B cell (primary cell): ENCODE data around the gene PCSK9. TPM values are rescaled to one million over a fixed set of nuclear protein-coding genes. Genes with fewer than 3 reads are reported as not detected.

Source experiments
- ATAC-seq: fragments of 200-7000 bp; cut with Tn5 transposase; one replicate; pipeline ENCODE4 v1.10.0; 2021; ENCODE audit warnings: low read depth, mild to moderate bottlenecking, moderate number of reproducible peaks, moderate library complexity
- CTCF ChIA-PET: fragments of 350-600 bp; sonication (Branson Sonifier 250); formaldehyde crosslinking; loops from one replicate; lab custom pipeline; 2021; ENCODE audit warnings: antibody characterized with exemption, inconsistent platforms; lab: Charles Lee
- POLR2A ChIA-PET: fragments of 350-600 bp; sonication (Branson Sonifier 250); formaldehyde crosslinking; loops from one replicate; lab custom pipeline; 2021; ENCODE audit warnings: antibody characterized with exemption; lab: Charles Lee
- DNase-seq: peaks from one replicate; pipeline ENCODE4 v3.0.0; 2013
- H2AFZ ChIP-seq: 2 replicates; pipeline ENCODE4 v1.6.1; 2012; ENCODE audit warnings: mild to moderate bottlenecking, low read depth, low read length; ENCODE audit not compliant: insufficient read depth, poor library complexity, severe bottlenecking
- H3K27ac ChIP-seq, 2 donors: 1 replicate in 1 of 2; 2 replicates in 1 of 2; pipeline ENCODE4 v1.5.1; 2012 to 2013; ENCODE audit warnings: low read length in 2 of 2, mild to moderate bottlenecking in 2 of 2, moderate library complexity in 1 of 2
- H3K27me3 ChIP-seq, 4 experiments: fragments of 200-600 bp in 1 of 4; sonication (generic) in 1 of 4; replicated peaks in 1 of 4; 1 replicate in 2 of 4; 2 replicates in 2 of 4; pipeline versions ENCODE4 v1.6.1 to v1.7.0; 2013 to 2016; ENCODE audit warnings: low read length in 3 of 4, mild to moderate bottlenecking in 2 of 4, mixed read lengths in 1 of 4, moderate library complexity in 1 of 4; ENCODE audit not compliant: insufficient read depth in 4 of 4, control insufficient read depth in 3 of 4; ENCODE audit errors: control extremely low read depth in 1 of 4
- H3K36me3 ChIP-seq, 2 experiments: replicated peaks in 1 of 2; 1 replicate in 1 of 2; 2 replicates in 1 of 2; pipeline versions ENCODE4 v1.6.1 to v1.7.1; 2013; ENCODE audit warnings: low read length in 1 of 2; ENCODE audit not compliant: insufficient read depth in 2 of 2, control insufficient read depth in 1 of 2; ENCODE audit errors: control extremely low read depth in 1 of 2, extremely low read depth in 1 of 2
- H3K4me1 ChIP-seq, 2 donors: fragments of 200-600 bp in 1 of 2; sonication (generic) in 1 of 2; 1 replicate in 1 of 2; 2 replicates in 1 of 2; pipeline versions ENCODE4 v1.5.1 to v1.6.1; 2013 to 2017; ENCODE audit warnings: low read length in 2 of 2; ENCODE audit not compliant: control insufficient read depth in 2 of 2, insufficient read depth in 2 of 2
- H3K4me2 ChIP-seq: replicated peaks from 2 replicates; pipeline ENCODE3; 2012; ENCODE audit warnings: mild to moderate bottlenecking, low read depth, low read length; ENCODE audit not compliant: poor library complexity, severe bottlenecking
- H3K4me3 ChIP-seq, 5 experiments: fragments of 200-600 bp in 1 of 5; sonication (generic) in 1 of 5; 1 replicate in 3 of 5; 2 replicates in 2 of 5; pipeline versions ENCODE4 v1.5.1 to v1.7.0; 2011 to 2016; ENCODE audit warnings: low read length in 4 of 5, mild to moderate bottlenecking in 4 of 5, low read depth in 2 of 5, control low read depth in 1 of 5, moderate library complexity in 1 of 5; ENCODE audit not compliant: insufficient read depth in 1 of 5; ENCODE audit errors: control extremely low read depth in 1 of 5, extremely low read depth in 1 of 5
- H3K79me2 ChIP-seq: fragments of 200-600 bp; sonication (generic); one replicate; pipeline ENCODE4 v1.6.0; 2016; ENCODE audit warnings: low read length; ENCODE audit not compliant: control insufficient read depth, insufficient read depth
- H3K9ac ChIP-seq: fragments of 200-600 bp; sonication (generic); 2 replicates; pipeline ENCODE4 v1.6.1; 2017; ENCODE audit warnings: mild to moderate bottlenecking, low read length, moderate library complexity
- H3K9me3 ChIP-seq, 3 donors: one replicate each; pipeline versions ENCODE4 v1.6.1 to v1.7.1; 2013; ENCODE audit warnings: low read length in 2 of 3; ENCODE audit not compliant: control insufficient read depth in 2 of 3, insufficient read depth in 1 of 3; ENCODE audit errors: control extremely low read depth in 1 of 3
- H4K20me1 ChIP-seq: 2 replicates; pipeline ENCODE4 v1.6.0; 2012; ENCODE audit warnings: mild to moderate bottlenecking, low read length; ENCODE audit not compliant: insufficient read depth, control insufficient read depth, poor library complexity, severe bottlenecking
- H3K27ac Mint-ChIP-seq: one replicate; pipeline ENCODE4 v1.8.0; 2021; ENCODE audit warnings: mixed read lengths
- H3K27me3 Mint-ChIP-seq: one replicate; pipeline ENCODE4 v1.8.0; 2021; ENCODE audit warnings: mixed read lengths
- H3K4me1 Mint-ChIP-seq: one replicate; pipeline ENCODE4 v1.8.0; 2021; ENCODE audit warnings: mixed read lengths
- H3K4me3 Mint-ChIP-seq: one replicate; pipeline ENCODE4 v1.8.0; 2021; ENCODE audit warnings: mixed read lengths
- H3K9me3 Mint-ChIP-seq: one replicate; pipeline ENCODE4 v1.8.0; 2022; ENCODE audit warnings: mixed read lengths; ENCODE audit not compliant: insufficient read depth
- EZH2 ChIP-seq: IDR thresholded peaks from 2 replicates; pipeline ENCODE4 v1.6.1; 2012; ENCODE audit warnings: borderline replicate concordance, low read depth, mild to moderate bottlenecking, moderate library complexity, low read length; ENCODE audit not compliant: insufficient read depth, poor library complexity, severe bottlenecking
- WGBS: methylation state at CpG from one replicate; pipeline ENCODE4 v1.1.5; 2013; ENCODE audit warnings: missing lambda C conversion rate; ENCODE audit not compliant: insufficient coverage; 5-methylcytosine and 5-hydroxymethylcytosine counted together
- intact Hi-C: fragments of 100-400 bp; cut with micrococcal nuclease; formaldehyde crosslinking; loops from one replicate; pipeline ENCODE4 v1.10.0; 2022
- polyA plus RNA-seq: library from polyadenylated mRNA; depleted of rRNA; stranded (reverse); fragments of >200 nt; gene quantifications from 2 replicates; pipeline ENCODE4 v1.2.3, GENCODE V29; 2012
- total RNA-seq, 2 donors: library from RNA; stranded (reverse); fragments of 120-200 nt in 1 of 2; gene quantifications; 1 replicate in 1 of 2; 2 replicates in 1 of 2; pipeline versions ENCODE4 v1.2.3 to v1.2.4, GENCODE V29; 2013 to 2022
- TF ChIP-seq, protein P1 (sequence below): fragments of 200-600 bp; IDR thresholded peaks from one replicate; pipeline ENCODE4 v1.8.0; 2022; ENCODE audit warnings: antibody characterized with exemption, mild to moderate bottlenecking

PCSK9 gene
- total and polyA plus RNA-seq, 2 donors (not counting 1 experiment from before 2014, with no cell fraction given), result not detected

DNA sequence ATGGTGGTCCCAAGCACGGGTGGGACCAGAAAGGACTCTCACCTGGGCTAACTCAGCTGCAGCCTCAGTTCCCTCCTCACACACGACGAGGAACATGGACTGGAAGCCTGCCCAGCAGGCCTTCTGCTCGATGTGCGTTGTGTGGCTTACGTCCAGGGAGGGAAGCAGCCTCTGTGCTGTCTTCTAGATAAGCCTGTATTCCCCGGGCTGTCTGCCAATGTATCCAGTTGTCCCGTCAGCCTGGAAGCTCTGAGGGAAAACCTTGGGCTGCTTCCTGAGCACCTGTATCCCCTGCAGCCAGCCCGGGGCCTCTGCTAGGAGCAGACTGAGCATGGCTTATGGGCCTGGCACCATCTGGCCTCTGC lies 10.5 kb downstream of the PCSK9 start:
- no peaks in the 10 kb centered on the region for H3K4me1 ChIP-seq
- POLR2A ChIA-PET, result no interaction called here
- no peak overlapping the region for H3K4me3 ChIP-seq
- no peak overlapping the region for H2AFZ ChIP-seq
- no peaks in the 10 kb centered on the region for H3K36me3 ChIP-seq
- Mint-ChIP-seq H3K9me3 (no peaks in the 10 kb centered on the region), H3K27ac (no peak overlapping the region), H3K27me3 (peaks cover 13% of the 10 kb centered on the region), H3K4me1 (no peaks in the 10 kb centered on the region), H3K4me3 (no peak overlapping the region)
- no peaks in the 10 kb centered on the region for H4K20me1 ChIP-seq
- CTCF ChIA-PET, result no interaction called here
- TF ChIP-seq EZH2, result no peak
- TF ChIP-seq, protein P1, sequence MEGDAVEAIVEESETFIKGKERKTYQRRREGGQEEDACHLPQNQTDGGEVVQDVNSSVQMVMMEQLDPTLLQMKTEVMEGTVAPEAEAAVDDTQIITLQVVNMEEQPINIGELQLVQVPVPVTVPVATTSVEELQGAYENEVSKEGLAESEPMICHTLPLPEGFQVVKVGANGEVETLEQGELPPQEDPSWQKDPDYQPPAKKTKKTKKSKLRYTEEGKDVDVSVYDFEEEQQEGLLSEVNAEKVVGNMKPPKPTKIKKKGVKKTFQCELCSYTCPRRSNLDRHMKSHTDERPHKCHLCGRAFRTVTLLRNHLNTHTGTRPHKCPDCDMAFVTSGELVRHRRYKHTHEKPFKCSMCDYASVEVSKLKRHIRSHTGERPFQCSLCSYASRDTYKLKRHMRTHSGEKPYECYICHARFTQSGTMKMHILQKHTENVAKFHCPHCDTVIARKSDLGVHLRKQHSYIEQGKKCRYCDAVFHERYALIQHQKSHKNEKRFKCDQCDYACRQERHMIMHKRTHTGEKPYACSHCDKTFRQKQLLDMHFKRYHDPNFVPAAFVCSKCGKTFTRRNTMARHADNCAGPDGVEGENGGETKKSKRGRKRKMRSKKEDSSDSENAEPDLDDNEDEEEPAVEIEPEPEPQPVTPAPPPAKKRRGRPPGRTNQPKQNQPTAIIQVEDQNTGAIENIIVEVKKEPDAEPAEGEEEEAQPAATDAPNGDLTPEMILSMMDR, result no peak
- intact Hi-C loops, result no loop called here
- 87% methylated on average over 9 of the region's 9 CpGs for WGBS
- ATAC-seq (no peak), DNase-seq (no peak)
- no peak overlapping the region for H3K4me2 ChIP-seq
- H3K27ac ChIP-seq, result no peak overlapping the region
- H3K27me3 ChIP-seq, result no peaks in the 10 kb centered on the region
- H3K79me2 ChIP-seq, result no peaks in the 10 kb centered on the region
- no peaks in the 10 kb centered on the region for H3K9me3 ChIP-seq
- H3K9ac ChIP-seq, result no peak overlapping the region

DNA sequence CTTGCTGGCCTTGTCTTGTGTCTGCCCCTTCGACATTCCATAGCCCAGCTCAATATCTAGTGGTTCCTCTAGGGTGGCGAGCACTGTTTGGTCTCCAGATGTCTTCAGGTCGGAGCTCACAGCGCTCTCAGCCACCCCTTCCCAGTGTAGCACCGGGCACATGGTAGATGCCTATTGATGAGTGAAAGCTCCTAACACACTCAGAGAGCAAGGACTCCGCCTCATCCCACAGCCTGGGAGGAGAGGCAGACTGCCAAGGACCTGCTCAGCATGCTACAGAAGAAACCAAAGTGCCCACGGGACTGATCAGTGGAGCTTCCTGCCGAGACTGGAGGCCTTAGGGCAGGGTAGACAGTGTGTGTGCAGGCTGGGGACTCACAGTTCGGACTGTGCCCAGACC lies 10.9 kb downstream of the PCSK9 start:
- Histone ChIP-seq H3K4me1 (no peaks in the 10 kb centered on the region), H2AFZ (no peak overlapping the region), H3K9me3 (no peaks in the 10 kb centered on the region), H3K4me2 (no peak overlapping the region), H3K9ac (no peak overlapping the region), H3K4me3 (no peak overlapping the region), H3K36me3 (no peaks in the 10 kb centered on the region), H3K79me2 (no peaks in the 10 kb centered on the region), H3K27ac (no peak overlapping the region), H3K27me3 (no peaks in the 10 kb centered on the region), H4K20me1 (no peaks in the 10 kb centered on the region)
- H3K4me3 Mint-ChIP-seq, result no peak overlapping the region
- DNase-seq (no peak), ATAC-seq (no peak)
- no peak for TF ChIP-seq EZH2
- TF ChIP-seq, protein P1, result no peak
- CTCF ChIA-PET, result no interaction called here
- H3K4me1 Mint-ChIP-seq, result no peaks in the 10 kb centered on the region
- POLR2A ChIA-PET, result no interaction called here
- H3K27me3 Mint-ChIP-seq, result peaks cover 13% of the 10 kb centered on the region
- no peak overlapping the region for H3K27ac Mint-ChIP-seq
- WGBS, result 72% methylated on average over 5 of the region's 9 CpGs
- intact Hi-C loops, result no loop called here
- no peaks in the 10 kb centered on the region for H3K9me3 Mint-ChIP-seq
